LHCN-M2 (cell line): Measurements from ENCODE around the gene CCNB1. TPM values are rescaled to one million over a fixed set of nuclear protein-coding genes. Genes with fewer than 3 reads are reported as not detected.
A peak's percentile ranks its signal among the peaks of the same experiment; 100 is the strongest.
"Not testable (repeated sequence)": the region's sequence is repeated elsewhere in the genome, so short reads cannot be mapped to it uniquely, and the experiment has no call there.

ENCODE experiments used
- DNase-seq: peaks from one replicate; pipeline ENCODE4 v3.0.0-alpha.2; 2012; ENCODE audit warnings: low read depth
- polyA plus RNA-seq: library from polyadenylated mRNA; unstranded; fragments of >200 nt; gene quantifications from one replicate; pipeline ENCODE4 v1.2.1, GENCODE V29; 2012; ENCODE audit warnings: missing spikeins
- total RNA-seq: library from RNA; depleted of rRNA; stranded (reverse); fragments of >200 nt; gene quantifications from 2 replicates; pipeline ENCODE4 v1.2.3, GENCODE V29; 2014; rRNA removed

The CCNB1 gene
- 376 and 400 TPM in 2 replicates for total RNA-seq
- 206 TPM for polyA plus RNA-seq

- peak; percentile 95 for DNase-seq
Observed at GRCh38 chr5:69166686-69167492, at the start of gene CCNB1. Gene CCNB1, plus strand, starts transcription at chr5:69167150. Its CDS starts 113 bp downstream, at chr5:69167263.

GRCh38 chr5:69129413-69129812, 37.5 kb upstream of the CCNB1 start:
- DNase-seq = peak; percentile 71

- no peak for DNase-seq
Observed at GRCh38 chr5:69130241-69130640, 36.7 kb upstream of the CCNB1 start.

GRCh38 chr5:69131304-69131703, 35.6 kb upstream of the CCNB1 start:
- no peak for DNase-seq

- DNase-seq = no peak
Observed at GRCh38 chr5:69134126-69134525, 32.8 kb upstream of the CCNB1 start.

GRCh38 chr5:69136293-69136692, 30.7 kb upstream of the CCNB1 start:
- no peak for DNase-seq

- DNase-seq = not testable (repeated sequence)
Observed at GRCh38 chr5:69137208-69137607, 29.7 kb upstream of the CCNB1 start.

- no peak for DNase-seq
Observed at GRCh38 chr5:69137807-69138206, 29.1 kb upstream of the CCNB1 start.

- DNase-seq = no peak
Observed at GRCh38 chr5:69138766-69139165, 28.2 kb upstream of the CCNB1 start.

- not testable (repeated sequence) for DNase-seq
Observed at GRCh38 chr5:69140239-69140638, 26.7 kb upstream of the CCNB1 start.

GRCh38 chr5:69140827-69141226, 26.1 kb upstream of the CCNB1 start:
- DNase-seq = no peak

- DNase-seq = not testable (repeated sequence)
Observed at GRCh38 chr5:69148576-69148975, 18.4 kb upstream of the CCNB1 start.

- no peak for DNase-seq
Observed at GRCh38 chr5:69148981-69149675, 17.8 kb upstream of the CCNB1 start.

GRCh38 chr5:69149676-69150010, 17.3 kb upstream of the CCNB1 start:
- DNase-seq = no peak

GRCh38 chr5:69152731-69153130, 14.2 kb upstream of the CCNB1 start:
- no peak for DNase-seq

GRCh38 chr5:69156456-69156855, 10.5 kb upstream of the CCNB1 start:
- no peak for DNase-seq

GRCh38 chr5:69158039-69158438, 8.9 kb upstream of the CCNB1 start:
- no peak for DNase-seq

GRCh38 chr5:69160651-69161050, 6.3 kb upstream of the CCNB1 start:
- DNase-seq = no peak

- peak; percentile 13 for DNase-seq
Observed at GRCh38 chr5:69167493-69167855, 524 bp downstream of the CCNB1 start.

- DNase-seq = no peak
Observed at GRCh38 chr5:69167929-69168328, 979 bp downstream of the CCNB1 start.

- peak; percentile 21 for DNase-seq
Observed at GRCh38 chr5:69170495-69170894, 3.5 kb downstream of the CCNB1 start.

GRCh38 chr5:69170969-69171368, 4.0 kb downstream of the CCNB1 start:
- no peak for DNase-seq

- DNase-seq = not testable (repeated sequence)
Observed at GRCh38 chr5:69181659-69182293, 14.8 kb downstream of the CCNB1 start.
